Chondrocyte (in vitro differentiated cells): ENCODE data around the gene STIL. TPM values are rescaled to one million over a fixed set of nuclear protein-coding genes. Genes with fewer than 3 reads are reported as not detected.
A peak's percentile ranks its signal among the peaks of the same experiment; 100 is the strongest.

ENCODE experiments used
- DNase-seq: peaks from one replicate; pipeline ENCODE4 v3.0.0; 2021; ENCODE audit warnings: mixed read lengths, low spot score
- H3K27ac Mint-ChIP-seq: one replicate; pipeline ENCODE4 v1.8.0; 2021; ENCODE audit warnings: mild to moderate bottlenecking, moderate library complexity, mixed read lengths; ENCODE audit not compliant: unreplicated experiment
- H3K27me3 Mint-ChIP-seq: 2 replicates; pipeline ENCODE4 v1.8.0; 2021; ENCODE audit warnings: low read depth, mixed read lengths
- H3K36me3 Mint-ChIP-seq: 2 replicates; pipeline ENCODE4 v1.8.0; 2021; ENCODE audit warnings: low read depth, mixed read lengths
- H3K4me1 Mint-ChIP-seq: 2 replicates; pipeline ENCODE4 v1.8.0; 2021; ENCODE audit warnings: low read depth, mild to moderate bottlenecking, mixed read lengths
- H3K4me3 Mint-ChIP-seq: one replicate; pipeline ENCODE4 v1.8.0; 2021; ENCODE audit warnings: mild to moderate bottlenecking, moderate library complexity, mixed read lengths; ENCODE audit not compliant: unreplicated experiment
- H3K9me3 Mint-ChIP-seq: 2 replicates; pipeline ENCODE4 v1.8.0; 2021; ENCODE audit warnings: low read depth, mixed read lengths
- total RNA-seq: library from RNA; stranded (reverse); gene quantifications from 3 replicates; pipeline ENCODE4 v1.2.1, GENCODE V29; 2021
- TF ChIP-seq, protein P1 (sequence below): fragments of 200-600 bp; sonication (generic); IDR thresholded peaks from 2 replicates; pipeline ENCODE4 v1.5.0; 2021; ENCODE audit warnings: antibody characterized with exemption, mild to moderate bottlenecking, moderate library complexity

Gene STIL
- total RNA-seq, 1 donor from 2014 or later, result 5.0 TPM

DNA sequence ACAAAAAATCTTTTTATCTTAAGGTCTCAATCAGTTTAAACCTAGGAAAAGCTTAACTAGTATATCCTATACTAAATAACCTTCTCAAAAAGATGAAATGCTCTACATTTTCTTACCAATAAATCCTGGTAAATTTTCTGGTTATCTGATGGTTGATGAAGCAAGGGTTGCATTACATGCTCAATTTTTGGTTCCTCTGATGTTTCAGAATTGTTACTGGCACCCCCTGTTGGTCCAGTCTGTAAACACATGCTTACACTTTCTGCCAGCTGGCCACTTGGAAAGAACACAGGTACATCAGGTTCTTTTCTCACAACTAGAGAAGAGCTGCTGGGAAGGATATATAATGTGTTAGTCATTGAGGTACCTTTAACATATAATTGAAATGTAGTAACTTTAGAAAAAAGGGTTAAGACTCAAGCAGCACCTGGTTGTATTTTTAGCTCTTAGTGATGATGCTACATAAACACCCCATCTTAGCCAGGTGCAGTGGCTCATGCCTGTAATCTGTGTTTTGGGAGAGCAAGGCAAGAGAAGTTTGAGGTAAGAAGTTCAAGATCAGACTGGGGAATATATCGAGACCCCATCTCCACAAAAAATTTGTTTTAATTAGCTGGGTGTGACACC lies 51.0 kb downstream of the STIL start:
- Mint-ChIP-seq H3K27ac (no peak overlapping the region), H3K4me3 (no peak overlapping the region), H3K4me1 (peaks cover 4% of the 10 kb centered on the region), H3K36me3 (peaks cover 2% of the 10 kb centered on the region), H3K9me3 (no peaks in the 10 kb centered on the region), H3K27me3 (no peaks in the 10 kb centered on the region)
- TF ChIP-seq, protein P1, sequence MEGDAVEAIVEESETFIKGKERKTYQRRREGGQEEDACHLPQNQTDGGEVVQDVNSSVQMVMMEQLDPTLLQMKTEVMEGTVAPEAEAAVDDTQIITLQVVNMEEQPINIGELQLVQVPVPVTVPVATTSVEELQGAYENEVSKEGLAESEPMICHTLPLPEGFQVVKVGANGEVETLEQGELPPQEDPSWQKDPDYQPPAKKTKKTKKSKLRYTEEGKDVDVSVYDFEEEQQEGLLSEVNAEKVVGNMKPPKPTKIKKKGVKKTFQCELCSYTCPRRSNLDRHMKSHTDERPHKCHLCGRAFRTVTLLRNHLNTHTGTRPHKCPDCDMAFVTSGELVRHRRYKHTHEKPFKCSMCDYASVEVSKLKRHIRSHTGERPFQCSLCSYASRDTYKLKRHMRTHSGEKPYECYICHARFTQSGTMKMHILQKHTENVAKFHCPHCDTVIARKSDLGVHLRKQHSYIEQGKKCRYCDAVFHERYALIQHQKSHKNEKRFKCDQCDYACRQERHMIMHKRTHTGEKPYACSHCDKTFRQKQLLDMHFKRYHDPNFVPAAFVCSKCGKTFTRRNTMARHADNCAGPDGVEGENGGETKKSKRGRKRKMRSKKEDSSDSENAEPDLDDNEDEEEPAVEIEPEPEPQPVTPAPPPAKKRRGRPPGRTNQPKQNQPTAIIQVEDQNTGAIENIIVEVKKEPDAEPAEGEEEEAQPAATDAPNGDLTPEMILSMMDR, result peak; percentile 83
- no peak for DNase-seq

DNA sequence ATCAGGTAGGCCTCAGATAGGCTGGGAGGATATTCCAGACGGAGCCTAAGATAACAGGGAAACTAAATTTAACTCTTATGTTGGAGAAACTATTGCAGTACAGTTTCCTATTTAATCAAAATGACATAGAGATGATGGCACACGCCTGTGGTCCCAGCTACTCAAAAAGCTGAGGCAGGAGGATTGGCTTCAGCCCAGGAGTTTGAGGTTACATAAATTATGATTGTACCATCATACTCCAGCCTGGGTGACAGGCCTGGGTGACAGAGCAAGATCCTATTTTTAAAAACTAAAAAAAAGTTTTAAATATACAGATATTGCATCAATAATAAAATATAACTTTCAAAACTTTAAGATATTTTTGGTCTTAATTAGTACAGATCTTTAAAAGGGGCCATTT lies 56.7 kb downstream of the STIL start:
- Mint-ChIP-seq H3K9me3 (no peaks in the 10 kb centered on the region), H3K4me1 (peaks cover 4% of the 10 kb centered on the region), H3K27ac (no peak overlapping the region), H3K27me3 (no peaks in the 10 kb centered on the region), H3K36me3 (peaks cover 3% of the 10 kb centered on the region), H3K4me3 (no peak overlapping the region)
- DNase-seq, result no peak
- TF ChIP-seq, protein P1, result no peak

DNA sequence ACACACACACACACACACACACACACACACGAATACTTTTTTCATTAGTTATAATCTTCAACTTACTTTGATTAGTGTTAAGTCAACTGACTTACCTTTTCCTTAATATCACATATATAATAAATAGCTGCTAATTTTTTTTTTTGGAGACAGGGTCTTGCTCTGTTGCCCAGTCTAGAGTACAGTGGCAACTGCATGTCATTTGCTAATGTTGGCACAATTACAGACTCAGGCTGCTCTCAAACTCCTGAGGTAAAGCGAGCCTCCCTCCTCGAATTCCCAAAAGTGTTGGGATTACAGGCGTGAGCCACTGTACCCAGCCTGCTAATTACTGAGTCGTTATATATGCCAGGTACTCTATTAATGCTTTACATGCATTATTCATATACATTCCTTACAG lies 61.2 kb downstream of the STIL start:
- Mint-ChIP-seq H3K4me3 (no peak overlapping the region), H3K9me3 (no peaks in the 10 kb centered on the region), H3K27ac (no peak overlapping the region), H3K27me3 (no peaks in the 10 kb centered on the region), H3K36me3 (peaks cover 7% of the 10 kb centered on the region), H3K4me1 (no peaks in the 10 kb centered on the region)
- DNase-seq, result no peak
- TF ChIP-seq, protein P1, result no peak

DNA sequence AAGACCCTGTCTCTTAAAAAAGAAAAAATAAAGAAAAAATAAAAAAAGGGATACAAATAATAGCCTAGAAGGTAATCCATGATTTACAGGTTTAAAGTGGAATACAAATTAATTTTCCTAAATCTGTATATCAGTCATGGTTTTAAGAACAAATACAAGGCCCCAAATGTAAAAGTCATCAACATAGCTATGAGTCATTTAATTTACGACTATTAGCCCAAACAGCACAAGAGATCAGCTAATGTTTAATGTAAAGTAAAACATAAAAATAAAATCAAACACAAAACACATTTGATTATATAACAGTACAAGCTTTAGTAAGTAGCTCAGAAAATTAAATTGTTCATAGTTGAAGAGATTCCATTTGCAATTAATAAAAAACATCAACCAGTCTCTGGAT lies 61.6 kb downstream of the STIL start:
- H3K4me1 Mint-ChIP-seq, result no peaks in the 10 kb centered on the region
- no peaks in the 10 kb centered on the region for H3K27me3 Mint-ChIP-seq
- H3K4me3 Mint-ChIP-seq, result no peak overlapping the region
- peaks cover 7% of the 10 kb centered on the region for H3K36me3 Mint-ChIP-seq
- no peaks in the 10 kb centered on the region for H3K9me3 Mint-ChIP-seq
- no peak overlapping the region for H3K27ac Mint-ChIP-seq
- TF ChIP-seq, protein P1, result no peak
- no peak for DNase-seq

DNA sequence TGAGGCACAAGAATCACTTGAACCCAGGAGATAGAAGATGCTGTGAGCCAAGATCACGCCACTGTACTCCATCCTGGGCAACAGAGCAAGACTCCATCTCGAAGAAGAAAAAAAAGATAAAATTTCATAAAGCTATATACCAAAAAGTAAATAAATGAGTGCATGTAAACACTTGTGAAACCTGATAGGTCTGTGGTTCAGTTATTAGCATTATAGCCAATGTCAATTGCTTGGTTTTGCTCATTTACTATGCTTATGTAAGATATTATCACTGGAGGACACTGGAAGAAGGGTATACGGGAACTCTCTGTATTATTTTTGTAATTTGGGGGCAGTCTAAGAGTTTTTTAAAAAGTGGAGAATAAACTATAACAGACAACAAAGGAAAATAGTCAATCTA lies 64.2 kb downstream of the STIL start:
- Mint-ChIP-seq H3K9me3 (no peaks in the 10 kb centered on the region), H3K27ac (no peak overlapping the region), H3K4me1 (no peaks in the 10 kb centered on the region), H3K27me3 (peaks cover 4% of the 10 kb centered on the region), H3K36me3 (peaks cover 4% of the 10 kb centered on the region), H3K4me3 (no peak overlapping the region)
- no peak for DNase-seq
- TF ChIP-seq, protein P1, result no peak
